Peyer's patch (tissue), 4 donors: ENCODE data around the gene CDC14A.

ENCODE experiments used
- POLR2A ChIP-seq, 2 donors: fragments of 450-650 bp; IDR thresholded peaks; one replicate each; pipeline ENCODE4 v1.5.1; 2017; ENCODE audit warnings: antibody characterized with exemption in 2 of 2, mild to moderate bottlenecking in 2 of 2, moderate library complexity in 2 of 2
- TF ChIP-seq, protein P1 (sequence below), 6 experiments: fragments of 450-650 bp in 4 of 6; fragments of 200-600 bp in 2 of 6; sonication (generic) in 1 of 6; IDR thresholded peaks; one replicate each; pipeline ENCODE4 v1.5.1; 2017 to 2019; ENCODE audit warnings: antibody characterized with exemption in 6 of 6, mild to moderate bottlenecking in 3 of 6, moderate library complexity in 1 of 6

DNA sequence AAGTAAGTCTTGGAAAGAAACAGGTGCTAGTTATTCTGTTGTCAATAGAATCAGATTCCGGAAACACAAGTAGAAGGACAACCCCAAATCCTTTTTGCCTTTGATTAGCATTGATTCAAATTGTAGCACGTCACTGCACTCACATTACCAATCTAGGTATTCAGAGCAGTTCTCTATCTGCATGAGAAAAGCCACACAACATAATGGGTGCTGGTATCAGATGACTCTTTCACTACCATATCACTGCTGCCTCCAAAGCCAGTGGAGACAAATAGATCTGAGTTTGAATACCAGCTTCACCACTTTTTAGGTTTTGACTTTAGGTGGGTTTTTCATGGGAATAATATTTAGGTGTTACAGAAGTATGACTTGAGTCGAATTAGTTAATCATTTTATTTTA, 47.4 kb upstream of the CDC14A start:
- no peak for TF ChIP-seq POLR2A (IDR thresholded peaks at IDR 0.05)
- TF ChIP-seq, protein P1, sequence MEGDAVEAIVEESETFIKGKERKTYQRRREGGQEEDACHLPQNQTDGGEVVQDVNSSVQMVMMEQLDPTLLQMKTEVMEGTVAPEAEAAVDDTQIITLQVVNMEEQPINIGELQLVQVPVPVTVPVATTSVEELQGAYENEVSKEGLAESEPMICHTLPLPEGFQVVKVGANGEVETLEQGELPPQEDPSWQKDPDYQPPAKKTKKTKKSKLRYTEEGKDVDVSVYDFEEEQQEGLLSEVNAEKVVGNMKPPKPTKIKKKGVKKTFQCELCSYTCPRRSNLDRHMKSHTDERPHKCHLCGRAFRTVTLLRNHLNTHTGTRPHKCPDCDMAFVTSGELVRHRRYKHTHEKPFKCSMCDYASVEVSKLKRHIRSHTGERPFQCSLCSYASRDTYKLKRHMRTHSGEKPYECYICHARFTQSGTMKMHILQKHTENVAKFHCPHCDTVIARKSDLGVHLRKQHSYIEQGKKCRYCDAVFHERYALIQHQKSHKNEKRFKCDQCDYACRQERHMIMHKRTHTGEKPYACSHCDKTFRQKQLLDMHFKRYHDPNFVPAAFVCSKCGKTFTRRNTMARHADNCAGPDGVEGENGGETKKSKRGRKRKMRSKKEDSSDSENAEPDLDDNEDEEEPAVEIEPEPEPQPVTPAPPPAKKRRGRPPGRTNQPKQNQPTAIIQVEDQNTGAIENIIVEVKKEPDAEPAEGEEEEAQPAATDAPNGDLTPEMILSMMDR (IDR thresholded peaks at IDR 0.05): no peak
